GM19372 (cell line): ENCODE measurements around the gene NFIL3.
A peak's percentile ranks its signal among the peaks of the same experiment; 100 is the strongest.
"Not testable (repeated sequence)": the region's sequence is repeated elsewhere in the genome, so short reads cannot be mapped to it uniquely, and the experiment has no call there.

ENCODE experiments used
- ATAC-seq: cut with Tn5 transposase; IDR thresholded peaks from one replicate; pipeline ENCODE4 v1.9.1; 2021; ENCODE audit warnings: mild to moderate bottlenecking, low read depth, moderate library complexity; ENCODE audit not compliant: unreplicated experiment

The NFIL3 gene

GRCh38 chr9:91398926-91399325, 24.7 kb downstream of the NFIL3 start:
- ATAC-seq = no peak

DNA sequence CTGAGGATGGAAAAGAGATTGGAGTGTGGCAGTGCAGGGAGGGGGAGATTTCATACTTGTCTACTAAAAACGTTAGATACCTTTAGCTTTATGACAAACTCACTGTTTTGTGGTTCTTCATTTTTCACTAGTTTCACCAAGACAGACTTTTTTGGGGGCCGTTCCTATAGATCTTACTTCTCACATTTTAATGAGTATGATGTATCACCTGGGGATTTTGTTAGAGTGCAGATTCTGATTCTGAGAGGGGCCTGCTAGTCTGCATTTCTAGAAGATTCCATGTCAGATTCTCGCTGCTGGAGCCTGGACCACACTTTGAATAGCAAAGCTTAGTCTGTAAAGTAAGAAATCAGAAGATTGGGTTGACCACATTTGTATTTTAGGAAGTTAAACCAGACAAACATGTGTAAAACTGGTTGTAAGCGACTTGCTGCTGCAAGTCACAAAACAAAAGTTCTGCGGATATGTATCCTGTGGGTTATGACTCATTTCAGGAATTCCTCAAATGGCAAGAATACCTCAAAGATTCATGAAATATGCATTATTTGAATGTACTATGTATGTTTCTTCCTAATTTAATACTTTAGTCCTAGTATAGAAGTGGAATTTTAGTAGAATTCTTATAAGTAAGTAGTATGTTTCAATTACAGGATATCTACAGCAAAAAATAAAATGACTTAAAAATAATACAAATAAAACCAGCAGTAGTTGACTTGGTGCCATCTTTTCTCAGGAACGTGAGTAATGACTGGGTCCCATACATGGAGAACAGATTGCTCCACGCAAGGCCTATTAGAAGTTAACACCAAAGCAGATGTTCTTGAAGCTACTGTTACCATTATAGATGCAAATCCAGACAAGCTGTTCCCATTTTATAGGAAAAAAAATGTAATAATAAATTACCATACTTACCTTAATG, 27.8 kb downstream of the NFIL3 start:
- ATAC-seq = no peak

DNA sequence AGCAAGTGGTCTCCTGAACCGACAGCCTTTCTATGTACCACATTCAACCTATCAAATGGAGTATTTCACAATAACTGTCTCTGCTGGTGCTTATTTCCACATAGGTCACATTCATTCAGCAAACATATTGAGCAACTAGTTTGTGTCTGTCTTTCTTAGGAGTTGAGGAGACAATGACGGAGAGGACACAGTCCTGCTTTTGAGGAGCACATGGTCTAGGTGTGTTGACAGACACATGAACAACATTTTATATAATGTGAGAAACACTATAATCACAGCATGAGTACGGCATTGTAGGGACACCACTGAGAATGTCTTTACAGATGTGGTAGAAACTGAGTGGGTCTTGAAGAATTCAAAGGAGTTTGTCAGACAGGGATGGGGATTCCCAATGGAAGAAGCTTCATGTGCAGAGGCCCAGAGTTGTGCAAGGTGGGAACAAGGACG, 28.5 kb downstream of the NFIL3 start:
- ATAC-seq = no peak

DNA sequence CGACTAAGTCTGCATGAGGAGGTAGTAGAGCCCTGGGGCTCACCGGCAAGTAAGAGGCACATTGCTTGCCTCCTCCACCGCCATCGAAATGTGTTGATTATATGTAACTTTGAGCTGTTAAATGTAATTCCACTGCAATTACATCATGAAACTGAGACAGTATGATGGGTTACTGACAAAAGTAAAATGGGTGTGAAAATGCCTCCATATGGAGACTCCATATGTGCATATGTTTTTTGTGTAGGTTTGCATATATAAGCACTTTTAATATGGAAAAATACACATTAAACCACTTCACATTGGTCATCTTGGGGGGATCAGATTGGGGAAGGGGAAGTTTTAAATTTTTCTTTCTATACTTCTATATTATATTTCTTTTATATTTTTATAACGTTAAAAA, 29.8 kb downstream of the NFIL3 start:
- no peak for ATAC-seq

GRCh38 chr9:91392435-91392834, 31.2 kb downstream of the NFIL3 start:
- ATAC-seq = no peak

DNA sequence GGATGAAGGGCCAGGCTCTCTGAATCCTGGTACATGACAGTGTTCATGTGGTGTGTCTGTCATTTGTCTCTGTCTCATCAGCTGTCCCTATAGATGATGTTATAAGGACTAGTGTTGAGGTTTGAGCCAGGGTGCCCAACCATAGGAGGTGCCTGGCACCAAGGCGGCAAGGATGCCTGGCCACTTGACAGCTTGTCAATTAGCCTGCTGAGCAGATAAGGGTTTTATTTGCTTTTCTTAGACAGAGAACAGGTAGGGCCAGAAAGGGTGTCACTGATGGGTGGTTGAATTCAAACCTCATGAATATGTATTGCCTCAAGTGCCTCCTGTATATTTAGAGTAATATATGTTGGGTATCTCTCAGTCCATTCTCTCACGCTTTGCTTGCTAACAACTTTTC, 31.8 kb downstream of the NFIL3 start:
- no peak for ATAC-seq

DNA sequence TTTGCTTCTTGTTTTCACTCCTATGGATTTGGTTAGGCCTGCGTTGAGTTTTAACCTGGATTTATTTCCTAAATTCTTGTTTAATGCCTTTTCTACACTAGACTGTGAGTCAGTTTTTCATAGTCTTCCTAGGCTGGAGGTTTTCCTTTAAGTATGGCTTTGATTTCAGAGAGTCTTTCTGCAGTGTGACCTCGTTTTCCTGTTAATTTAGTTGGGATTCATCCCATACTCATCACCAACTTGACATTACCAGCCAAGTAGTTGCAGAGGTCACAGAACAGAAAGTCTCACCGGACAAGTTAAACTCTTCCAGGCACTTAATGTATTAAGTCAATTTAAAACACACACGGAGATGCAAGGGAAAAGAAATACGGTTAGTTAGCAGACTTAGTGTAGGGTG, 32.2 kb downstream of the NFIL3 start:
- no peak for ATAC-seq

GRCh38 chr9:91389686-91390085, 33.9 kb downstream of the NFIL3 start:
- ATAC-seq = not testable (repeated sequence)

GRCh38 chr9:91386765-91387164, 36.9 kb downstream of the NFIL3 start:
- no peak for ATAC-seq

GRCh38 chr9:91384954-91385353, 38.7 kb downstream of the NFIL3 start:
- ATAC-seq = no peak

DNA sequence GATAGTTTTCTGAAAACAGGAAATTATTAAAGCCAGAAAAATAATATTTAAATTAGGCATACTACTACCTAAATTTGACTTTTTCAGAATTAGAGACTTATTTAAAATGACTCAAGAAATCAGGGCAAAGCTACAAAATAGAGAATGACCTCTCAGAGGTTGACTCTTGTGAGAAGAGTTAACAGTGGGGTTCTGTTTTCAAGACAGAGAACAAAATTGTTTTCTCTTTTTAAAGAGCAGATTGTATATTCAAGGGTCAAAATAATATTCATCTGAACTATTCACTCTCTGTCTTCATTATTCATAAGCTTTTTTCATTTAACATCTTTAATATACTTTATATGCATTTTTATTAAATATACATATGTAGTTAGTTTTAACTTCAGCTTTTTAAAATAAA, 40.1 kb downstream of the NFIL3 start:
- no peak for ATAC-seq

GRCh38 chr9:91382298-91382697, 41.3 kb downstream of the NFIL3 start:
- ATAC-seq = no peak

DNA sequence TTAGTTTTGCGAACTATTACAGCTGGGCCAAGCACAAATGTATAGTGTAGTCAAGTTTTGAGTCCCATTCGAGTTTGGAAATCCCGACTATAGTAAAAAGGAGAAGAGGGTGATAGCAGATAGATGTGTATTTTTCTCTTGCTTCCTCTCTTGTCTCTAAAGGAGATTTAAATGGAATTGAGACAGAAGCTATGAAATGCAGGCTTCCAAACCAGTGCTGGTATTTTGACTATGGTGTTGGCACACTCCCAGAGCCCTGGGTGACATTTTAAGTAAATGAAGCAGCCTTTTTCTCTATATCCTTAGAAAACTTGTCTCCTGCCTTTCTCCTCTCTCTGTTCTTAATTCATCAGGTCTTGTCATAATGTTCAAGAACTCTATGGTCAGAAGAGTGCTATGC, 44.2 kb downstream of the NFIL3 start:
- no peak for ATAC-seq

- ATAC-seq = no peak
Measured at GRCh38 chr9:91378695-91379127, 44.9 kb downstream of the NFIL3 start.

GRCh38 chr9:91378054-91378453, 45.6 kb downstream of the NFIL3 start:
- not testable (repeated sequence) for ATAC-seq

GRCh38 chr9:91376239-91376638, 47.4 kb downstream of the NFIL3 start:
- no peak for ATAC-seq

DNA sequence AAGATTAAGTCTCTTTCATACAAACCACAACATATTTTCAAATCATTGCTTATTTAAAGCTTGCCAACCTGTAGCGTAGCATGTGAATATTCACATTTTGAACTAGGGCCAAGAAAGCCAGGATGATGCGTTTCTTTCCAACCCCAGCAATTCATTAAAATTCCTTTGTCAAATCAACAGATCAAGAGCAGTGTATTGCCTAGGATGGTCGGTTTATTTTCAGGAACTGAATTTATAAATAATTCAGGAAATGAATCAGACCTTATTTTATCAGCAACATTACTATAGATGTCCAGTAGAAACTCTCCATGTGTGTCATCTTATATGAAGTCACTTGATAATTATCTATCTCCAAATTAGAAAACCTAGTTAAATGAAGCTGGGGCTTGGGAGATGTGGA, 48.7 kb downstream of the NFIL3 start:
- ATAC-seq = no peak

GRCh38 chr9:91371894-91372293, 51.7 kb downstream of the NFIL3 start:
- no peak for ATAC-seq

GRCh38 chr9:91370006-91370405, 53.6 kb downstream of the NFIL3 start:
- ATAC-seq = not testable (repeated sequence)

- no peak for ATAC-seq
Measured at GRCh38 chr9:91364702-91365101, 58.9 kb downstream of the NFIL3 start.

DNA sequence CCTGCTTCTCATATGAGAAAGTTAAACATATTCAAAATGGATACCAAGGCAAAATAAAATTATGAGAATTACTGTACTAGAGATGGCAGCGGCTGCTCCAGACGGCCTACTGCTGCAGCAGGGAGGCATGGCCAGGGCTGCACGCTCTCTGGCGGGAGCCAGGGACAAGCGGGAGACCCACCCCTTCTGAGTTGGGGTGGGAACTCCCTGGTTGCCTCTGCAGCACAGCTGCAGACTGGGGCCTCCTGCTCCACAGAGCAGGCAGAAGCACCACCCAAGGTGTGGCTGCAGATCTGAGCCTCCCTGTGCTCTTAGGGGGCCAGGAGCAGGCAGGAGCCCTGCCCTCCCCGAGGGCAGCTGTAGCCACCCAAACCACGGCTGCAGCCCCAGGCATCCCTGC, 59.6 kb downstream of the NFIL3 start:
- ATAC-seq = no peak

- peak; percentile 20 for ATAC-seq
Measured at GRCh38 chr9:91362051-91362611, 61.5 kb downstream of the NFIL3 start.
